H9 (cell line): ENCODE measurements around the gene SSTR3. TPM values are rescaled to one million over a fixed set of nuclear protein-coding genes. Genes with fewer than 3 reads are reported as not detected.

ENCODE experiments used
- DNase-seq: peaks from one replicate; pipeline ENCODE4 v3.0.0-alpha.2; 2017
- H2AFZ ChIP-seq: one replicate; pipeline ENCODE4 v1.6.1; 2013; ENCODE audit warnings: mild to moderate bottlenecking, low read length, control low read depth, moderate library complexity
- H2AK5ac ChIP-seq: 2 replicates; pipeline ENCODE4 v1.6.1; 2013; ENCODE audit warnings: low read length, control low read depth, mixed read lengths; ENCODE audit not compliant: insufficient read length
- H2BK120ac ChIP-seq: one replicate; pipeline ENCODE4 v1.6.1; 2013; ENCODE audit warnings: low read depth, mild to moderate bottlenecking, low read length, control low read depth, inconsistent platforms; ENCODE audit not compliant: poor library complexity, severe bottlenecking
- H2BK12ac ChIP-seq: 2 replicates; pipeline ENCODE4 v1.6.1; 2013; ENCODE audit warnings: low read length, control low read depth, mixed read lengths, low read depth; ENCODE audit not compliant: insufficient read length
- H2BK15ac ChIP-seq: 2 replicates; pipeline ENCODE4 v1.6.1; 2013; ENCODE audit warnings: low read depth, low read length, control low read depth
- H2BK20ac ChIP-seq: one replicate; pipeline ENCODE4 v1.6.1; 2013; ENCODE audit warnings: low read depth, mild to moderate bottlenecking, low read length, control low read depth, inconsistent platforms; ENCODE audit not compliant: poor library complexity, severe bottlenecking
- H2BK5ac ChIP-seq: 2 replicates; pipeline ENCODE4 v1.6.1; 2013; ENCODE audit warnings: low read length, control low read depth, mixed read lengths; ENCODE audit not compliant: insufficient read length
- H3K14ac ChIP-seq: 2 replicates; pipeline ENCODE4 v1.6.1; 2013; ENCODE audit warnings: low read length, control low read depth; ENCODE audit not compliant: insufficient read depth
- H3K18ac ChIP-seq: 2 replicates; pipeline ENCODE4 v1.6.1; 2013; ENCODE audit warnings: low read depth, mild to moderate bottlenecking, mixed read lengths, low read length, control low read depth; ENCODE audit not compliant: insufficient read length
- H3K23ac ChIP-seq: 2 replicates; pipeline ENCODE4 v1.6.1; 2013; ENCODE audit warnings: low read length, control low read depth, mixed read lengths, low read depth; ENCODE audit not compliant: insufficient read length
- H3K23me2 ChIP-seq: 2 replicates; pipeline ENCODE4 v1.6.1; 2013; ENCODE audit warnings: low read depth, mild to moderate bottlenecking, mixed read lengths, low read length, control low read depth; ENCODE audit not compliant: insufficient read length, poor library complexity, severe bottlenecking
- H3K27ac ChIP-seq: 2 replicates; pipeline ENCODE4 v1.5.1; 2013; ENCODE audit warnings: low read length, control low read depth, mixed read lengths, low read depth; ENCODE audit not compliant: insufficient read length
- H3K27me3 ChIP-seq: 2 replicates; pipeline ENCODE4 v1.6.1; 2013; ENCODE audit warnings: low read length, control low read depth, inconsistent platforms; ENCODE audit not compliant: insufficient read depth
- H3K4ac ChIP-seq: 2 replicates; pipeline ENCODE4 v1.6.1; 2013; ENCODE audit warnings: low read depth, mild to moderate bottlenecking, control low read depth, inconsistent platforms, low read length, moderate library complexity
- H3K4me1 ChIP-seq: 2 replicates; pipeline ENCODE4 v1.6.1; 2013; ENCODE audit warnings: low read length, control low read depth, inconsistent platforms; ENCODE audit not compliant: insufficient read depth
- H3K4me2 ChIP-seq: 2 replicates; pipeline ENCODE4 v1.6.1; 2013; ENCODE audit warnings: low read length, control low read depth, mixed read lengths; ENCODE audit not compliant: insufficient read length, insufficient read depth
- H3K56ac ChIP-seq: 2 replicates; pipeline ENCODE4 v1.6.1; 2013; ENCODE audit warnings: low read depth, mild to moderate bottlenecking, mixed read lengths, low read length, control low read depth; ENCODE audit not compliant: insufficient read length
- H3K79me1 ChIP-seq: 2 replicates; pipeline ENCODE4 v1.6.1; 2013; ENCODE audit warnings: low read depth, mild to moderate bottlenecking, moderate library complexity, low read length, control low read depth, inconsistent platforms; ENCODE audit not compliant: insufficient read depth, poor library complexity, severe bottlenecking
- H3K79me2 ChIP-seq: 2 replicates; pipeline ENCODE4 v1.6.1; 2013; ENCODE audit warnings: low read length, control low read depth, inconsistent platforms; ENCODE audit not compliant: insufficient read depth
- H3K9ac ChIP-seq: 2 replicates; pipeline ENCODE4 v1.6.1; 2013; ENCODE audit warnings: low read length, control low read depth, mixed read lengths; ENCODE audit not compliant: insufficient read length; ENCODE audit errors: extremely low read depth
- H3K9me3 ChIP-seq: one replicate; pipeline ENCODE4 v1.6.1; 2013; ENCODE audit warnings: low read depth, low read length, inconsistent platforms; ENCODE audit not compliant: control insufficient read depth
- H3T11ph ChIP-seq: one replicate; pipeline ENCODE4 v1.6.1; 2013; ENCODE audit warnings: mild to moderate bottlenecking, low read length, control low read depth, inconsistent platforms
- H4K20me1 ChIP-seq: one replicate; pipeline ENCODE4 v1.6.1; 2013; ENCODE audit not compliant: control insufficient read depth, insufficient read length, insufficient read depth
- H4K5ac ChIP-seq: 2 replicates; pipeline ENCODE4 v1.6.1; 2013; ENCODE audit warnings: low read depth, mild to moderate bottlenecking, mixed read lengths, low read length, control low read depth; ENCODE audit not compliant: insufficient read length
- H4K8ac ChIP-seq: replicated peaks from 2 replicates; pipeline ENCODE4 v1.6.1; 2013; ENCODE audit warnings: low read length, control low read depth, mixed read lengths, low read depth; ENCODE audit not compliant: insufficient read length
- H4K91ac ChIP-seq: 2 replicates; pipeline ENCODE4 v1.6.1; 2013; ENCODE audit warnings: low read depth, mild to moderate bottlenecking, moderate library complexity, mixed read lengths, low read length, control low read depth; ENCODE audit not compliant: insufficient read length
- H3K27ac Mint-ChIP-seq, 3 experiments: 2 replicates in 2 of 3; 3 replicates in 1 of 3; pipeline ENCODE4 v1.8.0; 2020 to 2021; ENCODE audit warnings: mixed read lengths in 3 of 3, mild to moderate bottlenecking in 1 of 3, moderate library complexity in 1 of 3
- H3K27me3 Mint-ChIP-seq: 2 replicates; pipeline ENCODE4 v1.8.0; 2021; ENCODE audit warnings: low read depth, mild to moderate bottlenecking, moderate library complexity, mixed read lengths
- H3K36me3 Mint-ChIP-seq, 3 experiments: 2 replicates in 2 of 3; 3 replicates in 1 of 3; pipeline ENCODE4 v1.8.0; 2020 to 2021; ENCODE audit warnings: low read depth in 3 of 3, mixed read lengths in 3 of 3; ENCODE audit not compliant: insufficient read depth in 1 of 3
- H3K4me1 Mint-ChIP-seq, 2 experiments: 2 replicates each; pipeline ENCODE4 v1.8.0; 2020; ENCODE audit warnings: mixed read lengths in 2 of 2
- H3K4me3 Mint-ChIP-seq, 2 experiments: 2 replicates in 1 of 2; 3 replicates in 1 of 2; pipeline ENCODE4 v1.8.0; 2020 to 2021; ENCODE audit warnings: mild to moderate bottlenecking in 2 of 2, mixed read lengths in 2 of 2, moderate library complexity in 1 of 2
- H3K9me3 Mint-ChIP-seq, 2 experiments: 2 replicates in 1 of 2; 3 replicates in 1 of 2; pipeline ENCODE4 v1.8.0; 2020; ENCODE audit warnings: mild to moderate bottlenecking in 2 of 2, mixed read lengths in 2 of 2, moderate library complexity in 1 of 2
- WGBS: extraction: QIAGEN DNeasy Blood & Tissue Kit; methylation state at CpG from one replicate; pipeline ENCODE4 v1.1.7; 2013; ENCODE audit warnings: missing lambda C conversion rate, low lambda C conversion rate, mixed read lengths; ENCODE audit not compliant: insufficient read length; ENCODE audit errors: extremely low coverage; 5-methylcytosine and 5-hydroxymethylcytosine counted together
- total RNA-seq: library from RNA; stranded (reverse); gene quantifications from 2 replicates; pipeline ENCODE4 v1.2.1, GENCODE V29; 2021
- TF ChIP-seq, protein P1 (sequence below): fragments of 200-600 bp; sonication (generic); conservative IDR thresholded peaks from 3 replicates; pipeline ENCODE4 v1.8.0; 2021; ENCODE audit warnings: antibody characterized with exemption, mild to moderate bottlenecking

Gene SSTR3
- total RNA-seq, 1 experiment from 2014 or later: 0.68 TPM

DNA sequence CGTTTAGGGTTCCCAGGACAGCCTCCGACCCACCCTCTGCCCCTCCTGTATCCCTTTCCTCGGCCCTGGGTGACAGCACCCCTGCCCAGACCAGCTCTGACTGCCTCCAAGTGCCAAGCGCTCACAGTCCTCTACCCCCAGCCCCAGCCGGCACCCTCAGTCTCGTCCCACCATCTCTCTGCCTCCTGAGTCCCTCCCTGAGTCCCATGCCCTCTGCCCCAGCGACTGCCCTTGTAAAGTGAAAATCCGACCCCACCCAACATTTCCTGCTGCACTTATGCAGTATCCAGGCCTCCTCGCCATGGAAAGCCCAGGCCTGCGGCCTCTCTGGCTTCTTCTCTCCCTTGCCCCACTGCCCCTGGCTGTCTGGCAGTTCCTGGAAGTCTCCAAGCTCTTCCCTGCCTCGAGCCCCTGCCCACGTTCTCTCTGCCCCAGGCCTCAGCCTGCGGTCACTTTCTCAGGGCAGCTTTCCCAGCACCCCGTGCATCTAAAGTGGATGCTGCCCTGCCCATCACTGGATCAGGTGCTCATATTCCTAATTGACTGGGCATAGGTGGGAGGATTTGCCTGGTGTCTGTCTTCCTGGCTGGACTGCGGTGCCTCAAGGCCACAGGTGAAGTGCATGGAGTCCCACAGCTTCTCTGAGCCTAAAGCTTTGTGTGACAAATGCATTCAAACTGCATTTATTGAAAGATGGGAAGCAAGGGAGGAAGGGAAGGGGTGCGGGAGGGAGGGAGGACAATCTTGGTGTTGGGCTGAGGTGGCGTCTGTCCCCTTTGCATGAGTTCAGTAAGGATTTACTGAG, 44.9 kb downstream of the SSTR3 start:
- Histone ChIP-seq H3K4me1 (no peaks in the 10 kb centered on the region), H2AK5ac (no peak overlapping the region), H3K9me3 (no peaks in the 10 kb centered on the region), H3K14ac (no peak overlapping the region), H3K4ac (no peak overlapping the region), H2BK15ac (no peak overlapping the region), H3K4me2 (no peak overlapping the region), H3K79me2 (no peaks in the 10 kb centered on the region), H2AFZ (no peak overlapping the region), H3K9ac (no peak overlapping the region), H4K20me1 (no peaks in the 10 kb centered on the region), H3T11ph (no peak overlapping the region), H3K23me2 (no peaks in the 10 kb centered on the region), H3K79me1 (no peaks in the 10 kb centered on the region), H3K27me3 (no peaks in the 10 kb centered on the region), H3K27ac (no peak overlapping the region), H3K56ac (no peak overlapping the region), H4K91ac (no peak overlapping the region), H2BK20ac (no peak overlapping the region), H3K18ac (no peak overlapping the region), H2BK5ac (no peak overlapping the region), H4K8ac (no peak overlapping the region), H3K23ac (no peak overlapping the region), H4K5ac (no peak overlapping the region), H2BK12ac (no peak overlapping the region), H2BK120ac (no peak overlapping the region)
- H3K27ac Mint-ChIP-seq: peak overlapping the region in 1 of 3 experiments; percentile 54; a peak in 1 of 7 replicates
- no peaks in the 10 kb centered on the region for H3K36me3 Mint-ChIP-seq
- no CpG with 5 or more reads among the region's 17 CpGs for WGBS
- peaks cover 30% of the 10 kb centered on the region for H3K27me3 Mint-ChIP-seq
- DNase-seq: no peak
- TF ChIP-seq, protein P1, sequence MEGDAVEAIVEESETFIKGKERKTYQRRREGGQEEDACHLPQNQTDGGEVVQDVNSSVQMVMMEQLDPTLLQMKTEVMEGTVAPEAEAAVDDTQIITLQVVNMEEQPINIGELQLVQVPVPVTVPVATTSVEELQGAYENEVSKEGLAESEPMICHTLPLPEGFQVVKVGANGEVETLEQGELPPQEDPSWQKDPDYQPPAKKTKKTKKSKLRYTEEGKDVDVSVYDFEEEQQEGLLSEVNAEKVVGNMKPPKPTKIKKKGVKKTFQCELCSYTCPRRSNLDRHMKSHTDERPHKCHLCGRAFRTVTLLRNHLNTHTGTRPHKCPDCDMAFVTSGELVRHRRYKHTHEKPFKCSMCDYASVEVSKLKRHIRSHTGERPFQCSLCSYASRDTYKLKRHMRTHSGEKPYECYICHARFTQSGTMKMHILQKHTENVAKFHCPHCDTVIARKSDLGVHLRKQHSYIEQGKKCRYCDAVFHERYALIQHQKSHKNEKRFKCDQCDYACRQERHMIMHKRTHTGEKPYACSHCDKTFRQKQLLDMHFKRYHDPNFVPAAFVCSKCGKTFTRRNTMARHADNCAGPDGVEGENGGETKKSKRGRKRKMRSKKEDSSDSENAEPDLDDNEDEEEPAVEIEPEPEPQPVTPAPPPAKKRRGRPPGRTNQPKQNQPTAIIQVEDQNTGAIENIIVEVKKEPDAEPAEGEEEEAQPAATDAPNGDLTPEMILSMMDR: no peak
- no peak overlapping the region; a peak in 1 of 5 replicates for H3K4me3 Mint-ChIP-seq
- peaks cover 20 to 27% of the 10 kb centered on the region in 2 experiments for H3K4me1 Mint-ChIP-seq
- H3K9me3 Mint-ChIP-seq: no peaks in the 10 kb centered on the region; a peak in 1 of 5 replicates
